Measurements from ENCODE around the gene RAB3D.
A peak's percentile ranks its signal among the peaks of the same experiment; 100 is the strongest.

The RAB3D gene

GRCh38 chr19:11383706-11384048, 44.2 kb upstream of the RAB3D start:
- H3K9ac ChIP-seq (ENCODE audit: low read length), result no peak overlapping the region
- no peaks in the 10 kb centered on the region for H3K27me3 ChIP-seq (ENCODE audit: low read length)
- peaks cover 12% of the 10 kb centered on the region; the same call in 1 of the 2 replicates for H3F3A ChIP-seq (ENCODE audit: insufficient read depth)
- no peaks in the 10 kb centered on the region for H3K9me3 ChIP-seq (ENCODE audit: insufficient read depth, low read length)
- no peak for TF ChIP-seq EZH2phosphoT487 (conservative IDR thresholded peaks at IDR 0.05; ENCODE audit: low read length)
- TF ChIP-seq, protein P1, sequence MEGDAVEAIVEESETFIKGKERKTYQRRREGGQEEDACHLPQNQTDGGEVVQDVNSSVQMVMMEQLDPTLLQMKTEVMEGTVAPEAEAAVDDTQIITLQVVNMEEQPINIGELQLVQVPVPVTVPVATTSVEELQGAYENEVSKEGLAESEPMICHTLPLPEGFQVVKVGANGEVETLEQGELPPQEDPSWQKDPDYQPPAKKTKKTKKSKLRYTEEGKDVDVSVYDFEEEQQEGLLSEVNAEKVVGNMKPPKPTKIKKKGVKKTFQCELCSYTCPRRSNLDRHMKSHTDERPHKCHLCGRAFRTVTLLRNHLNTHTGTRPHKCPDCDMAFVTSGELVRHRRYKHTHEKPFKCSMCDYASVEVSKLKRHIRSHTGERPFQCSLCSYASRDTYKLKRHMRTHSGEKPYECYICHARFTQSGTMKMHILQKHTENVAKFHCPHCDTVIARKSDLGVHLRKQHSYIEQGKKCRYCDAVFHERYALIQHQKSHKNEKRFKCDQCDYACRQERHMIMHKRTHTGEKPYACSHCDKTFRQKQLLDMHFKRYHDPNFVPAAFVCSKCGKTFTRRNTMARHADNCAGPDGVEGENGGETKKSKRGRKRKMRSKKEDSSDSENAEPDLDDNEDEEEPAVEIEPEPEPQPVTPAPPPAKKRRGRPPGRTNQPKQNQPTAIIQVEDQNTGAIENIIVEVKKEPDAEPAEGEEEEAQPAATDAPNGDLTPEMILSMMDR (IDR thresholded peaks at IDR 0.05; ENCODE audit: insufficient read depth, low read length, poor library complexity, severe bottlenecking), result no peak
- no peaks in the 10 kb centered on the region; the same call in 1 of the 2 replicates for H3K79me2 ChIP-seq (ENCODE audit: insufficient read depth, low read length)
- no peaks in the 10 kb centered on the region for H3K36me3 ChIP-seq (ENCODE audit: low read length)
- H3K4me2 ChIP-seq (ENCODE audit: low read depth, low read length, poor library complexity, severe bottlenecking), result peak overlapping the region; percentile 41
- no peaks in the 10 kb centered on the region for H4K20me1 ChIP-seq (ENCODE audit: low read depth, low read length)
- no peak overlapping the region for H3K27ac ChIP-seq (ENCODE audit: low read depth, low read length)
- no peak overlapping the region for H2AFZ ChIP-seq (ENCODE audit: low read depth, low read length, severe bottlenecking)
- no peak overlapping the region for H3K4me3 ChIP-seq (ENCODE audit: insufficient read depth, low read length, poor library complexity, severe bottlenecking)
- no peaks in the 10 kb centered on the region for H3K9me2 ChIP-seq (replicated peaks; ENCODE audit: insufficient read depth, low read length)

DNA sequence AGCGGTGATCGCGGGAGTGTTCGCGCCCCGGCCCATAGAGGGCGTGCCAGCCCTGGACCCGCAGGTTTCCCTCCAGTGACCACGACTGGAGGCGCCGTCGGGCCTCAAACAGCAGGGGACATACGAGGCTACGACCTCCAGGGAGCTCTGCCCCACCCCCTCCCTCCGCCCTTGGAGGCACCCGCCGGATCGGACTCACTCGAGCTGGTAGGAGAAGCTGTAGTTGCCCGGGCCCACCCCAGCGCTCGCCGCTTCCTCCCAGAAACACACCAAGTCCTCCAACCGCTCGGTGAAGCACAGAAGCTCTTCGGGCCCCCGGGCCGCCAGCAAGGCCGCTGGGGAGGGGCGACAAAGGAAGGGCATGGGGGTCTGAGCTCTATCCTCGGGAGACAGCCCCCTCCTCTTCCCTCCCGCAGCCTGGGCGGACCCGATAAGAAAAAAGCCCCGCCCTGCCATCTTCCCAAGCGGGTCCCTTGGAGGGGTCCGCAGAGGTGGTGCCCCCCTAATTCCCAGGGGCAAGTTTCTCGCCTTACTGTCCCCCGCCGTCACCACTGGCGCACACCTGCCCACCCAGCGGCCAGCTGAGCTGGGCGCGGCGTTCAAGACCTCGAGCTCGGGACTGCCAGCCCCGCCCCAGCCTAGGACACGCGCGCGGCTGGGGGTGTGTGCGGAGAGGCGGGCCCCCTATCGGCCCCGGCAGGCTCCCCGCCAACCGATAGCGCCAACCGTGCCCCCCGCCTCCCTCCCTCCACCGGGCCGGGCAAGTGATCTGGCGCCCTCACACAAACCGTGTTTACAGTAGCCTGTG, 43.6 kb upstream of the RAB3D start:
- TF ChIP-seq, protein P1 (IDR thresholded peaks at IDR 0.05; ENCODE audit: insufficient read depth, low read length, poor library complexity, severe bottlenecking), result peak; percentile 61
- TF ChIP-seq EZH2phosphoT487 (conservative IDR thresholded peaks at IDR 0.05; ENCODE audit: low read length), result no peak
- no peaks in the 10 kb centered on the region for H3K27me3 ChIP-seq (ENCODE audit: low read length)
- H3F3A ChIP-seq (ENCODE audit: insufficient read depth), result peaks cover 15% of the 10 kb centered on the region; the same call in 1 of the 2 replicates
- H3K4me3 ChIP-seq (ENCODE audit: insufficient read depth, low read length, poor library complexity, severe bottlenecking), result no peak overlapping the region
- no peaks in the 10 kb centered on the region for H3K9me3 ChIP-seq (ENCODE audit: insufficient read depth, low read length)
- H3K36me3 ChIP-seq (ENCODE audit: low read length), result no peaks in the 10 kb centered on the region
- H3K79me2 ChIP-seq (ENCODE audit: insufficient read depth, low read length), result no peaks in the 10 kb centered on the region; the same call in 1 of the 2 replicates
- H3K9ac ChIP-seq (ENCODE audit: low read length), result no peak overlapping the region
- peak overlapping the region; percentile 41 for H3K4me2 ChIP-seq (ENCODE audit: low read depth, low read length, poor library complexity, severe bottlenecking)
- H3K9me2 ChIP-seq (replicated peaks; ENCODE audit: insufficient read depth, low read length), result no peaks in the 10 kb centered on the region
- no peak overlapping the region for H3K27ac ChIP-seq (ENCODE audit: low read depth, low read length)
- H4K20me1 ChIP-seq (ENCODE audit: low read depth, low read length), result no peaks in the 10 kb centered on the region
- no peak overlapping the region for H2AFZ ChIP-seq (ENCODE audit: low read depth, low read length, severe bottlenecking)

- H4K20me1 ChIP-seq (ENCODE audit: low read depth, low read length), result no peaks in the 10 kb centered on the region
- H3K36me3 ChIP-seq (ENCODE audit: low read length), result no peaks in the 10 kb centered on the region
- peak overlapping the region; percentile 74 for H3K4me3 ChIP-seq (ENCODE audit: insufficient read depth, low read length, poor library complexity, severe bottlenecking)
- H2AFZ ChIP-seq (ENCODE audit: low read depth, low read length, severe bottlenecking), result peak overlapping the region; percentile 86
- peaks cover 2% of the 10 kb centered on the region; the same call in 1 of the 2 replicates for H3K79me2 ChIP-seq (ENCODE audit: insufficient read depth, low read length)
- peak overlapping the region; percentile 91 for H3K27ac ChIP-seq (ENCODE audit: low read depth, low read length)
- H3K9me2 ChIP-seq (replicated peaks; ENCODE audit: insufficient read depth, low read length), result no peaks in the 10 kb centered on the region
- H3K4me2 ChIP-seq (ENCODE audit: low read depth, low read length, poor library complexity, severe bottlenecking), result peak overlapping the region; percentile 87
- TF ChIP-seq, protein P1 (IDR thresholded peaks at IDR 0.05; ENCODE audit: insufficient read depth, low read length, poor library complexity, severe bottlenecking), result peak; percentile 75
- no peak for TF ChIP-seq EZH2phosphoT487 (conservative IDR thresholded peaks at IDR 0.05; ENCODE audit: low read length)
- H3K27me3 ChIP-seq (ENCODE audit: low read length), result no peaks in the 10 kb centered on the region
- peak overlapping the region; percentile 81 for H3K9ac ChIP-seq (ENCODE audit: low read length)
- no peaks in the 10 kb centered on the region for H3K9me3 ChIP-seq (ENCODE audit: insufficient read depth, low read length)
- H3F3A ChIP-seq (ENCODE audit: insufficient read depth), result peaks cover 26% of the 10 kb centered on the region
These were observed 41.4 kb upstream of the RAB3D start for GRCh38 chr19:11380653-11381537.

Data from SU-DHL-6 (cell line).